SH-SY5Y (cell line): ENCODE data around the gene CSF2.

ENCODE experiments used
- GATA2 ChIP-seq: IDR thresholded peaks from 2 replicates; pipeline ENCODE4 v1.6.1; 2011; ENCODE audit warnings: mild to moderate bottlenecking, low read depth, low read length
- GATA3 ChIP-seq: IDR thresholded peaks from 2 replicates; pipeline ENCODE4 v1.6.1; 2011; ENCODE audit warnings: low read depth, mild to moderate bottlenecking, low read length, moderate library complexity

GRCh38 chr5:132037353-132037752 is 36.2 kb upstream of the CSF2 start:
- TF ChIP-seq GATA3: no peak
- no peak for TF ChIP-seq GATA2
